ENCODE data around the gene LYST. TPM values are rescaled to one million over a fixed set of nuclear protein-coding genes. Genes with fewer than 3 reads are reported as not detected.

Gene LYST
- total and polyA plus RNA-seq, 10 donors, result 9.0 to 169 (median 98.1) TPM

DNA sequence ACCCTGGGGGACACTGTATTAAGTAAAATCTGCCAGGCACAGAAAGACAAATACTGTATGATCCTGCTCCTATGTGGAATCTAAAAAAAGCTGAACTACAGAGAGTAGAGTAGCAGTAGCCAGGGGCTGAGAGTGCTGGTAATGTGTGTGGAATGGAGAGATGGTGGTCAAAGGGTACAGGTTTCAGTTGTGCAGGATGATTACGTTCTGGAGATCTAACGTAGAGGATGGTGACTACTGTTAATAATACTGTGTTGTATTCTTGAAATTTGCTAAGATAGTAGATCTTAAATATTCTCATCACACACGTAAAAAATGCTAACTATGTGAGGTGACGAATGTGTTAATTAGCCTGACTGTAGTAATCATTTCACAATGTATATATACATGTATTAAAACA, 177.3 kb downstream of the LYST start:
- 94 to 96% (median 95%) methylated on average over 4 of the region's 4 CpGs for WGBS, 5 donors

DNA sequence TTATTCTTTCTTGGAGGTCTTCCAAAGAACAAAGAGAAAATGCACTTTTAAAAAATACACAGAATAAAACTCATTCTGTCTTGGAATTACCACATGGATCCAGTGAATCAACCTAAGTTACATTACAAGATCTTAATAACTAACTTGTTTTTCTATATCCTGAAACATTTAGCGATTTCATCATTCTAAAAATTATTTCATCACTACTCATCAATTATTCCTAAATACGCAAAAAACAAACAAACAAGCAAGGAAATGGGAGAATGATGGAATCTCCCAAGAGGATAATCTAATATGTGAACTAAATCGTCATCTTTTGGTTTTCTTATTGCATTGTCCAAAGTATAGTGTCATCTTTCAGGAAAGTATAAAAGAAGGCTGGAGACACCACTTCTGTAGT, 178.6 kb downstream of the LYST start:
- 93 to 97% (median 95%) methylated on average over 3 of the region's 3 CpGs for WGBS, 5 donors
- TF ChIP-seq, protein P1, sequence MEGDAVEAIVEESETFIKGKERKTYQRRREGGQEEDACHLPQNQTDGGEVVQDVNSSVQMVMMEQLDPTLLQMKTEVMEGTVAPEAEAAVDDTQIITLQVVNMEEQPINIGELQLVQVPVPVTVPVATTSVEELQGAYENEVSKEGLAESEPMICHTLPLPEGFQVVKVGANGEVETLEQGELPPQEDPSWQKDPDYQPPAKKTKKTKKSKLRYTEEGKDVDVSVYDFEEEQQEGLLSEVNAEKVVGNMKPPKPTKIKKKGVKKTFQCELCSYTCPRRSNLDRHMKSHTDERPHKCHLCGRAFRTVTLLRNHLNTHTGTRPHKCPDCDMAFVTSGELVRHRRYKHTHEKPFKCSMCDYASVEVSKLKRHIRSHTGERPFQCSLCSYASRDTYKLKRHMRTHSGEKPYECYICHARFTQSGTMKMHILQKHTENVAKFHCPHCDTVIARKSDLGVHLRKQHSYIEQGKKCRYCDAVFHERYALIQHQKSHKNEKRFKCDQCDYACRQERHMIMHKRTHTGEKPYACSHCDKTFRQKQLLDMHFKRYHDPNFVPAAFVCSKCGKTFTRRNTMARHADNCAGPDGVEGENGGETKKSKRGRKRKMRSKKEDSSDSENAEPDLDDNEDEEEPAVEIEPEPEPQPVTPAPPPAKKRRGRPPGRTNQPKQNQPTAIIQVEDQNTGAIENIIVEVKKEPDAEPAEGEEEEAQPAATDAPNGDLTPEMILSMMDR (IDR thresholded peaks at IDR 0.05 in 8 of 11, conservative IDR thresholded peaks at IDR 0.05 in 3 of 11), result no peak
- TF ChIP-seq POLR2AphosphoS5 (IDR thresholded peaks at IDR 0.05) (no peak), POLR2A (IDR thresholded peaks at IDR 0.05) (no peak)
- Histone ChIP-seq H3K4me3 (no peak overlapping the region), H3K27me3 (replicated peaks in 1 of 7) (no peaks in the 10 kb centered on the region), H3K36me3 (peaks cover 0 to 100% (median 59%) of the 10 kb centered on the region in 6 donors), H3K27ac (no peak overlapping the region), H3K4me1 (no peaks in the 10 kb centered on the region), H3K9me3 (no peaks in the 10 kb centered on the region)
- intact Hi-C loops (cut with DNase I; ENCODE audit: low total_unique reads), result no loop called here
- DNase-seq, result no peak

More for the DNA sequence above, 177.3 kb downstream of the LYST start:
- TF ChIP-seq, protein P1 (IDR thresholded peaks at IDR 0.05 in 8 of 11, conservative IDR thresholded peaks at IDR 0.05 in 3 of 11), result no peak
- TF ChIP-seq POLR2AphosphoS5 (IDR thresholded peaks at IDR 0.05) (no peak), POLR2A (IDR thresholded peaks at IDR 0.05) (no peak)
- H3K9me3 ChIP-seq, result no peaks in the 10 kb centered on the region
- H3K27ac ChIP-seq, result no peak overlapping the region
- no peaks in the 10 kb centered on the region for H3K4me1 ChIP-seq
- DNase-seq, result no peak
- no peak overlapping the region for H3K4me3 ChIP-seq
- intact Hi-C loops (cut with DNase I; ENCODE audit: low total_unique reads), result no loop called here
- peaks cover 0 to 100% (median 65%) of the 10 kb centered on the region in 6 donors for H3K36me3 ChIP-seq
- H3K27me3 ChIP-seq (replicated peaks in 1 of 7), result no peaks in the 10 kb centered on the region

DNA sequence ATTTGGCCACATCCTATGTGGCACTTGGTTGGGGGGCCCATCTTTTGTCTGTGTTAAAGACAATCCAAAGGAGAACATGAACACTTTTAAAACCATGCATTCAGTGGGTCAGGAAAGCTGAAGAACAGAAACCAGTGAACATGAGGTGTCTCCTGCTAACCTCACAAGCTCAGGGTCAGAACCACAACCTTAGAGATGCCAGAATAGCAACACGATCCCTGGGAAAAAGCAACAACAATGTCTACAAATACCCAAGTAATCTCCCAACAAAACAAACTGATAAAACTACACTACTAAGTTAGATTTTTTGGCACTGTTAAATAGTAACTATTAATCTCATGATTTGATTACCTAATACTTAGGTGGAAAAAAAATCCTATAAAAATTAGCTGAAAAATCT, 183.1 kb downstream of the LYST start:
- intact Hi-C loops (cut with DNase I; ENCODE audit: low total_unique reads), result no loop called here
- no peaks in the 10 kb centered on the region for H3K27me3 ChIP-seq (replicated peaks in 1 of 7)
- 93 to 97% (median 94%) methylated on average over 1 of the region's 1 CpG for WGBS, 5 donors
- H3K4me1 ChIP-seq, result no peaks in the 10 kb centered on the region
- no peak overlapping the region for H3K27ac ChIP-seq
- peaks cover 0 to 100% (median 44%) of the 10 kb centered on the region in 6 donors for H3K36me3 ChIP-seq
- no peak for DNase-seq
- no peak overlapping the region for H3K4me3 ChIP-seq
- no peak for TF ChIP-seq POLR2AphosphoS5 (IDR thresholded peaks at IDR 0.05)
- no peaks in the 10 kb centered on the region for H3K9me3 ChIP-seq

DNA sequence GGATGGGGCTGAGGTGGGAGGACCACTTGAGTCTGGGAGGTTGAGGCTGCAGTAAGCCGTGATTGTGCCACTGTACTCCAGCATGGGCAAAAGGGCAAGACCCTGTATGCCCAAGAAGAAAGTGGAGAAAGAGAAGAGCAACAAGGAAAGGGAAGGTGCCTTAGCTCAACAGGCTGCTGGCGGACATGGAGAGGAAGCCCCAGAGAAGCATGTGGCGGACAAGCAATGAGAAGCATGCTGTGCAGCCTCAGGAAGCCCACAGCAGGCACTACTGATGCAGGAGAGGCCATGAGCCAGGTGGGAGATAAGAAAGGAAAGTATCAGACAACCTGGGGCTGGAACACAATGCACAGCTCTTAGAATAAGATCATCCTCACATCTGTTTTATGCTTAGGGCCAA, 184.5 kb downstream of the LYST start:
- 92 to 99% (median 96%) methylated on average over 3 of the region's 3 CpGs for WGBS, 5 donors
- no peak for DNase-seq
- Histone ChIP-seq H3K4me1 (no peaks in the 10 kb centered on the region), H3K27me3 (replicated peaks in 1 of 7) (no peaks in the 10 kb centered on the region), H3K4me3 (no peak overlapping the region), H3K36me3 (peaks cover 0 to 100% (median 48%) of the 10 kb centered on the region in 6 donors), H3K27ac (no peak overlapping the region), H3K9me3 (no peaks in the 10 kb centered on the region)
- intact Hi-C loops (cut with DNase I; ENCODE audit: low total_unique reads), result no loop called here
- TF ChIP-seq POLR2AphosphoS5 (IDR thresholded peaks at IDR 0.05) (no peak), POLR2A (IDR thresholded peaks at IDR 0.05) (no peak)
- TF ChIP-seq, protein P1 (IDR thresholded peaks at IDR 0.05 in 8 of 11, conservative IDR thresholded peaks at IDR 0.05 in 3 of 11), result no peak

DNA sequence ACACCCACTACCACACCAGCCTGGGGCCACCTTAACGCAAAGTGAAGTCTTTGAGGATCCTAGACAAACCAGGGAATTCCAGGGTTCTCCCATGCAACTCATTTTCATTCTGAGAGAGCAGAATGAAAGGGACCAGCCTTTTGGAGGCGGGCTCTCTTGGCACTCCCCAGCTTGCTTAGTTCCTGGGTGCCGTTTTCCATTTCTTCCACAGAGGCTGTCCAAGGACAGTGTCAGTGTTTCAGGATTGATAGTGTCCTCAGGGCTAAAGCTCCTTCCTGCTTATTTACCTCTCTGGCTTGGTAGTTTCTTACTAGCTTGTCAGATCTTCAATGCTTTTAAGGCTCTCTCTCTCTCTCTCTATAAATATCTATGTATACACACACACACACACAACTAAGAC, 187.1 kb downstream of the LYST start:
- Histone ChIP-seq H3K4me3 (no peak overlapping the region), H3K4me1 (no peaks in the 10 kb centered on the region), H3K36me3 (peaks cover 0 to 100% (median 59%) of the 10 kb centered on the region in 6 donors), H3K9me3 (peaks cover 0 to 24% (median 21%) of the 10 kb centered on the region in 8 donors), H3K27me3 (replicated peaks in 1 of 7) (no peaks in the 10 kb centered on the region), H3K27ac (no peak overlapping the region)
- TF ChIP-seq POLR2A (IDR thresholded peaks at IDR 0.05) (no peak), POLR2AphosphoS5 (IDR thresholded peaks at IDR 0.05) (no peak)
- TF ChIP-seq, protein P1 (IDR thresholded peaks at IDR 0.05 in 8 of 11, conservative IDR thresholded peaks at IDR 0.05 in 3 of 11), result no peak
- 85 to 93% (median 89%) methylated on average over 3 of the region's 3 CpGs for WGBS, 5 donors
- no peak for DNase-seq
- intact Hi-C loops (cut with DNase I; ENCODE audit: low total_unique reads), result no loop called here

All from spleen (tissue), 11 donors.